ENCODE results near the gene SEC24B.
"Not testable (repeated sequence)": the region's sequence is repeated elsewhere in the genome, so short reads cannot be mapped to it uniquely, and the experiment has no call there.

The SEC24B gene

DNA sequence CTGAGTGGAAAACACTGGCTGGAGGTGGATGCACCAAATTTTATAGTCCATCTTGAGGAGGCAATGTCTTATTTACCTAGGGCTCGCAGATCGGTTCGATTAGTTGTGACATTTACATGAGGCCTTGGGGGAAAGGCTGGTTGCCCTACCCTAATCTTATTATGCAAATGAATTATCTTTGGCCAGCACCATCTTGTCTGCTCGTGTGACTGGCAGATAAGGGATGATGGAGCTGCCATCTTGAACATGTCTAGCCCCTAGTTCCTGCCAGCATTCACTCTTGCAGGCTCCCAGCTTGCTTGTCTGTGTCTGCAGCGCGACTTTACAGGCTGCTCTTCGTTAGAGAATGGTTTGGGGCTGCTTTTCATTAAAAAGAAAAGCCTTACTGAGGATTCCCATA is 61.9 kb downstream of the SEC24B start:
- in situ Hi-C loops (cut with MboI; ENCODE audit: low sequenced_read_pairs): no loop called here

DNA sequence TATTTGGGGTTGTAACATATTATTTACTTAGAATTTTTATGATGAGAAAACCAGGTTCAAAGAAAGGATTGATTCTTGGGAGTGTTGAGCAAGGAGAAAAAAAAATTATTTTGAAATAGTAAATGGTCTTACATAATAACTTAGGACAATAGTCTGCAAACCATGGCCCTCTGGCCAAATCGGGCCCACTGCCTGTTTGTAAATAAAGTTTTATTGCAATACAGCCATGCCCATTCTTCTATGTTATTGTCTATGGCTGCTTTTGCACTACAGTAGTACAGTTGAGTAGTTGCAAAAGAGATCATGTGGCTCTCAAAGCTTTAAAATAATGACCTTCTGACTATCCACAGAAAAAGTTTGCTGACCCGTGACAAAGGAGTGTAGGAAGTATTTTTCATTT is 63.3 kb downstream of the SEC24B start:
- in situ Hi-C loops (cut with MboI; ENCODE audit: low sequenced_read_pairs): no loop called here

DNA sequence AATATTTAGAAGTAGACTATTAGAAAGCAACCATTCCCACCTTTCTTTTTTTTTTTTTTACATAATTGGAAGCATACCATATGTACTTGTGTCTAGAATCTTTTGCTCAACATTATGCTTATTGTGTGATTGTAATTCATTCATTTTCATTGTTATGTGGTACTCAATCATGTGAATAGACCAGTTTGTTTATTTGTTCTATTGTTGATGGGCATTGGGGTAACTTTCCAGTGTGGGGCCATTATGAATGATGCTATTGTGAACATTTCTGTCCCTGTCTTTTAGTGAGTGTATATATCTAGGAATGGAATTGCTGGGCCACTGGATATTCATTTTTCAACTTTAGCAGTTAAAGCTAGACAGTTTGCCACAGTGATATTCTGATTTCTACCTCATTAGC is 63.9 kb downstream of the SEC24B start:
- in situ Hi-C loops (cut with MboI; ENCODE audit: low sequenced_read_pairs): no loop called here

DNA sequence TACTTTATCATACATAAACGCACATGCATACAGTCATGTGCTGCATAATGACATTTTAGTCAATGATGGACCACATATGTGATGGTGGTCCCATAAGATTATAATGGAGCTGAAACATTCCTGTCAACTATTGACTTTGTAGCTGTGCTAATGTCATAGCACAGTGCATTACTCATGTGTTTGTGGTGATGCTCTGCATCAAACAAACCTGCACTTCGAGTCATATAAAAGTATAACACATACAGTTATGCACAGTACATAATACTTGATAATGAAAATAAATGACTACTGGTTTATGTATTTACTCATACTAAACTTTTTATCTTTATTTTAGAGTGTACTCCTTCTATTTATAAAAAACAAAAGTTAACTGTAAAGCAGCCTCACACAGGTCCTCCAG is 65.9 kb downstream of the SEC24B start:
- in situ Hi-C loops (cut with MboI; ENCODE audit: low sequenced_read_pairs): no loop called here

DNA sequence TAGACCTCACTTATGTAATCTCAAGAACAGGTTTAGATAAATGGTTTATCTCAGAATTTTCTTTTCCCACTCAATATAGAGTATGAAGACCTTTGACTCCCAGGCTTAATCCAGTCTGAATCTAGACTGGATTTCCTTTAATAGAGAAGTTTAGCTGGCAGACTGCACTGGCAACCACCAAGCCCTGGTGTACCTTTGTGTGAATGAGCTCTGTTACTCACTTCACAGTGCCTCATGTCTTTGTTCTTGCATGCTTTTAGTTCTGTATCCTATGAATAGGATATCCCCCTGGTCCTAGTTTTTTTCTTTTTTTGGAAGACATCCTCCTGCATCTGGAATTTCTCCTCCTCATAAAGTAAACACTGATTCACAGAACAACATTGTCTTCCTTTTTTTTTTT is 73.3 kb downstream of the SEC24B start:
- in situ Hi-C loops (cut with MboI; ENCODE audit: low sequenced_read_pairs): no loop called here

DNA sequence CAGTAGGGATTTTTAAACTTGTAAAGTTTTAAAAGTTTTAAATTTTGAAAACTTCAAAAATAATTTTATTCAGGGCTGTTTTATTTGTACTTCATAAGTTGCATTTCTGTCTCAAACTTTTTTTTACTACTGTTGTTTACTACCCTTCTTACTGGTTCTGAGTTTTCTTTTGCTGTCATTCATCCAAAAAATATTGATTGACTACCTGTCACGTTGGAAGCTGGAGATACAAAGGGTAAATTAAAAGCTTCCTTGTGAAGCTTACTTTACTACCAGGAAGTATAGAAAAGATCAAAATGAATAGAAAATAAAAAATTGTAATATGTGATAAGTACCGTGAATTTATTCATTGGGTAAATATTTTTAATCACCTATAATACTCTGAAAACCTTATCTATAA is 77.1 kb downstream of the SEC24B start:
- in situ Hi-C loops (cut with MboI; ENCODE audit: low sequenced_read_pairs): no loop called here

DNA sequence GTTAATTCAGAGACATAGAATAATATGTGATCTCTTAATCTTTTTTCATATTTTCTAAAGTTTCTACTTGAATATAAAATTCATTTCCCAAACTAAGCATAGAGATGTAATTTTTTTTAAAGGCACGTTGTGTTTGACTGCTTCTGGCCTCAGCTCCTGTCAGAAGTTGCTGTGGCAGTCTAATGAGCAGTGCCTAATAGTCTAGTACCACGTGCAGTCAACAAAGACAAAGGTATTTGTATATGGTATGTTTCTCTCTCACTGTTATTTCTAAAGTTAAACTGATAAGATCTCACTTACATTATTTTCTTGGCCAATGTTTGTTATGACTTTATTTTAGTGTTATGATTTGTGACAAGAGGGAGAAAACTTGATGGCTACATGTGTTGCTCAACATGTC is 77.8 kb downstream of the SEC24B start:
- in situ Hi-C loops (cut with MboI; ENCODE audit: low sequenced_read_pairs): no loop called here

DNA sequence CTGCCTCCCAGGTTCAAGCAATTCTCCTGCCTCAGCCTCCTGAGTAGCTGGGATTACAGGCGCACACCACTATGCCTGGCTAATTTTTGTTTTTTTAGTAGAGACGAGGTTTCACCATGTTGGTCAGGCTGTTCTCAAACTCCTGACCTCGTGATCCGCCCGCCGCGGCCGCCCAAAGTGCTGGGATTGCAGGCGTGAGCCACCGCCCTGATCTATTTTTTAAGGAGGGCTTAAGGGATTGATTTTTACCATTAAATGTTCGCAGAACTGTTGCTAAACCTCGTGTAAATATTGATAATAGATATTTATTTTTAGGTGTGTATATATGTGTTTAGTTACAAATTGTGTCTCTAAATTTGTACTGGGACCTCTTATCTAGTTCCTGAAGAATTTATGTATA is 79.8 kb downstream of the SEC24B start:
- in situ Hi-C loops (cut with MboI; ENCODE audit: low sequenced_read_pairs): not testable (repeated sequence)

DNA sequence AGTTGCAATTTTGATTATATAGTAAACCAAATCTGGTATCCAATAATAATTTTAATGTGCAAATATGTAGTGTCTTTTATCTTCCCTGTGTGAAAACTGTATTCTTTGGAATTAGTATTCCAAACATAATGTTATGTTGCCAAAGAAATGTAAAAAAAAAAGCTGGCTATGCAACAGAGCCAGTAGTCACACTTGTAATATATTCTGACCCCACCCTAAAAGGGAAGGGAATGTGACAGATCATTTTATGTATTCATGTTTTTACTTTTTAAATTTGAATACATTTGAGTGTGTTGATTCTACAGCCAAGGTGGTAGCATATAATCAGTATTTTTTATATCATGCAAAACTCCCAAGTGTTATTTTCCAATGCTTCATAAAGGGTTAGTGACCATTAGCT is 98.6 kb downstream of the SEC24B start:
- in situ Hi-C loops (cut with MboI; ENCODE audit: low sequenced_read_pairs): no loop called here

DNA sequence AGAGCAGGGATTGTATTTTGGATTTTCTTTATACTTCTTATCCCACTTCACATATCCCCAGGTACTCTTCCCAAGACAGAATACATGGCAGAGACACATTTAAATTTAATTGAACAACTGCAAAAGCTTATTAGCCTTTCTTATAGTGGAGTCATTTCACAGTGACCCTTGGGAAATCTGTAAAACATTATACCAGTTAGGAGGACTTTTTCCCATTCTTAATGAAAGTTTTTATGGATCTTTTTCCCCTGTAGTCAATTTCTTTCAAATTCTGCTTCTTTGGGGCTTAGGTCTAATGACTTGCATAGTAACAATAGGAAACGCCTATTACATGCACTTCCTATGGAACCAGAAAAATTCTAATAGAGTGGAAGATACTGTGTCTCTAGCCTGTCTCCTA is 111.8 kb downstream of the SEC24B start:
- in situ Hi-C loops (cut with MboI; ENCODE audit: low sequenced_read_pairs): no loop called here

DNA sequence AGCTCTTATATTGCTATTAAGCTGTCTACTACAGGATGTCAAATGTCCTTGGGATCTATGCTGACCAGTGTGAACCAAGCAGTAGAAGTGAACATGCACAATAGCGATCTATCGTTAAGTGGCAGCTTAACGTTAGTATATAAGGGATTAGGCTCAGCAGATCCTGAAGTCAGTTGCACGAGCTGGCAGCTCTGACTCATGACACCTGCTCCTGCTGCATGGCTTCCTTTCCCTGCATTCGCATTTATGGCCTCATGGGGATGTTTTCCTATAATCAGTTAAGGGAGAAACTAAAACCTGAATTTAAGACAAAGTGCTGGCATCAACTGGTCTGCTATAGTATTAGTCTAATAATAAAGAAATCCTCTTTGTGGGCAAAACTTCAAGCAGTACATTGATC is 113.8 kb downstream of the SEC24B start:
- in situ Hi-C loops (cut with MboI; ENCODE audit: low sequenced_read_pairs): no loop called here

DNA sequence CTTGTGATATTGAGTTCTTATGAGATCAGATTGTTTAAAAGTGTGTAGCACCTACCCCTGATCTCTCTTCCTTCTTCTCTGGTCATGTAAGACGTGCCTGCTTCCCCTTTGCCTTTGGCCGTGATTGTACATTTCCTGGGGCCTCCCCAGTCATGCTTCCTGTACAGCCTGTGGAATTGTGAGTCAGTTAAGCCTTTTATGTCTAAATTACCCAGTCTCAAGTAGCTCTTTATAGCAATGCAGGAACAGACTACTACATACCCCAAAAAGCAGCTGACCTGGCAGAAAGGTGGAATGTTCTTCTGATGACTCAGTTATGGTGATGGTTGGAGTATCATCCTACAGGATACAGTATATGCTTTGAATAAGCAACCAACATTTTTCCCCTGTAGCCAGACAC is 115.0 kb downstream of the SEC24B start:
- in situ Hi-C loops (cut with MboI; ENCODE audit: low sequenced_read_pairs): no loop called here

DNA sequence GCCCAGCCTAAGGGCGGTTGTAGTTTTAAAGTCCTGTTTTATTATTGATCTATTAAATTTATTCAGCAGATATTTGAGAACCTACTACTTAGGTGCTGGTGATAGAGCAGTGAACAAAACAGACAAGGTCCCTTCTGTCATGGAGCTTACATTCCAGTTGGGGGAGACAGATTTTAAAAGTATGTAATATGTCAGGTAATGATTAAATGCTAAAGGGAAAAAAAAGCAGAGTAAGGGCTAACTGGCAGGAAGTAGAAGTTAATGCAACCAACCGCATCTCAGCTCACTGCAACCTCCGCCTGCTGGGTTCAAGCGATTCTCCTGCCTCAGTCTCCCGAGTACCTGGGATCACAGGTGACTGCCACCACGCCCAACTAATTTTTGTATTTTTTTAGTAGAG is 118.6 kb downstream of the SEC24B start:
- in situ Hi-C loops (cut with MboI; ENCODE audit: low sequenced_read_pairs): no loop called here

DNA sequence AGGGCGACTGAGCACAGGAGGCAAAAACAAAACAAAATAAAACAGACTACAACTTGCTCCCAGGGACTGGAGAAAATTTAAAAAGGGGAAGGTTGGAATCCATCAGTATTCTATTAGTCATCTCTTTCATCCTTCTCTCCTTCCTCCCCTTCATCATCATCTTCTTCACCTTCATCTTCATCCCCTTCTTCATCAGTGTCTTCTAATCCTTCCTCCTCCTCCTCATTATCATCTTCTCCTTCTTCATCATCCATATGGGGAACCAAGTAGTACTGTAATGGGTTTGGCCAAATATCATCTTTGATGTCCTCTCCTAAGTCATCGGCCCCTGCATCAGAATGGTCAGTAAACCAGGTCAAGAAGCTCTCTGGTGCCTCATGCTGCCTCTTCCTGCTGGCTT is 119.5 kb downstream of the SEC24B start:
- in situ Hi-C loops (cut with MboI; ENCODE audit: low sequenced_read_pairs): no loop called here

DNA sequence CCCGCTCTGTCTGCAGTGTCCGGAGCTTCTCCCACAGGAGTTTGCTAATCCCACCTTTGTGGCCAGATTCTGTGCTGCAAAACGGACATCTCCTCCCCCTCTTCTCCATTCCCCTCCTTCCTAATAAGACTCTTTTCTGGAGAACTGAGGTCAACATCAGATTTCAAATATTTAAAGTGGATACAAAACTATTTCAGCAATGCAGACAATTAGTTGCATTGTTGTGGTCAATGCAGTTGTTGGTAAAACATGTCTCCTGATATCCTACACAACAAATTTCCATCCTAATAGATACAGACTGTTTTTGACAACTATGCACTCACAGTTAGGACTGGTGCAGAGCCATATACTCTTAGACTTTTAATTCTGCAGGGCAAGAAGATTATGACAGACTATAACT is 121.4 kb downstream of the SEC24B start:
- in situ Hi-C loops (cut with MboI; ENCODE audit: low sequenced_read_pairs): no loop called here

DNA sequence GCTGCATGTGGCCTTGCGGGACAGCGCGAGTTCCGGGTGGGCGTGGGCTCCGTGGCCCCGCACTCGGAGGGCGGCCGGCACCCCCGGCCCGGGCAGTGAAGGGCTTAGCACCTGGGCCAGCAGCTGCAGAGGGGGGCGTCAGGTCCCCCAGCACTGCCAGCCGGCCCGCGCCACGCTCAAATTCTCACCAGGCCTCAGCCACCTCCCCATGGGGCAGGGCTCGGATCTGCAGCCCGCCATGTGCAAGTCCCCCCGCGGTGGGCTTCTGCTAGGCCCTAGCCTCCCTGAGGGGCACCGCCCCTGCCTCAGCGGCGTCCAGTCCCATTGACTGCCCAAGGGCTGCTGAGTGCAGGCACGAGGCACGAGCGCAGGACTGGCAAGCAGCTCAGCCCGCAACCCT is 123.8 kb downstream of the SEC24B start:
- in situ Hi-C loops (cut with MboI; ENCODE audit: low sequenced_read_pairs): no loop called here

DNA sequence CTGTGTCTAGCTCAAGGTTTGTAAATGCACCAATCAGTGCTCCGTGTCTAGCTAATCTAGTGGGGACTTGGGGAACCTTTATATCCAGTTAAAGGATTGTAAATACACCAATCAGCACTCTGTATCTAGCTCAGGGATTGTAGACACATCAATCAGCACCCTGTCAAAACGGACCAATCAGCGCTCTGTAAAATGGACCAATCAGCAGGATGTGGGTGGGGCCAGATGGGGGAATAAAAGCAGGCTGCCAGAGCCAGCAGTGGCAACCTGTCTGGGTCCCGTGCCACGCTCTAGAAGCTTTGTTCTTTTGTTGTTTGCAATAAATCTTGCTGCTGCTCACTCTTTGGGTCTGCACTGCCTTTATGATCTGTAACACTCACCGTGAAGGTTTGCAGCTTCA is 124.5 kb downstream of the SEC24B start:
- in situ Hi-C loops (cut with MboI; ENCODE audit: low sequenced_read_pairs): not testable (repeated sequence)

DNA sequence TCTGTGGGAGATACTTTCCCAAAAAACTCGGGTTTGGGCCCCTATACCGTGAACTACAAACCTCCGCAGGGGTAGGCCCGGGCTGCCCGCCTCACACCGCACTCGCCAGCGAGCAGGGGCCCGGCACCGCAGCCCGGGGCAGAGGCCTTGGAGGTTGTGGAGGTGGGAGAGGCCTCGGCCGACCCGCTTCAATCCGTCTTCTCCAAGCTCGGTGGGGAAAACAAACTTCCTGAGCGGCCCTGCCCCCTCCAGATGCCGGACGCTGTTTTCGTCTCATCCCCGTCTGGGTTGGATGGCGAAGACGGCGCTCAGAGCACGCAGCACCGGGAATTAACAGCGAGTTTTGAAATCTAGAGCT is 126.0 kb downstream of the SEC24B start:
- in situ Hi-C loops (cut with MboI; ENCODE audit: low sequenced_read_pairs): no loop called here

DNA sequence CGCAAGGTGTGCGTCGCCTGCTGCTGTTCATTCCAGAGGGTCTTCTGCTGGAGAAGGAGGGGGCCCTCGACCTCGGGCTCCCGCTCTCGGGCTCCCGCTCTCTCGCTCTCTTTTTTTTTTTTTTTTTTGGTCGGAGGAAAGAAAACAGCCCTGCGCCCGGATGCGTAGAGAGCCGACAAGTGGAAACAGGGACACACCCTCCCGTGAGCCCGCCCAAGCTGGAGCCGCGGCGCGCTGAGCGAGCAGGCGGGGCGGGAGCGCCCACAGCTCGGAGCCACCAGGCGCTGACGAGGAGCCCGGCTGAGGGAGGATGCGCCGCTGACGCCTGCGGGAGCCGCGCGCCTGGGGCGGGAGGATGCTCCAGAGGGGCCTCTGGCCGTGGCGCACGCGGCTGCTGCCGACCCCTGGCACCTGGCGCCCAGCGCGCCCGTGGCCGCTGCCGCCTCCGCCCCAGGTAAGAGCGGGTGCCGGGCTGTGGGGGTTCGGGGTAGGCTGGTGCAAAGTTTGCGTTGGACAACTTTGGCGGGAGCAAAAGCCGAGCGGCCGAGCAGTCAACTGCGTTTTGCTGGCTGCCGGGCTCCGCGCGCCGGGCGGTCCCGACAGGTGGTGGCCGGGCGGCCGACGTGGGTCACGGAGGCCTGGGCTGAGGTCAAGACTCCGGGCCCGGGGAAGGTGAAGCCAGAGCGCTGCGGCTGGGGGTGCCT is 126.5 kb downstream of the SEC24B start, which contains the start of gene MCUB:
Gene MCUB, plus strand, starts transcription at position 264 of the 704 bp plus-strand sequence. Its CDS starts 92 bp downstream, at position 356.
- in situ Hi-C loops (cut with MboI; ENCODE audit: low sequenced_read_pairs): no loop called here

DNA sequence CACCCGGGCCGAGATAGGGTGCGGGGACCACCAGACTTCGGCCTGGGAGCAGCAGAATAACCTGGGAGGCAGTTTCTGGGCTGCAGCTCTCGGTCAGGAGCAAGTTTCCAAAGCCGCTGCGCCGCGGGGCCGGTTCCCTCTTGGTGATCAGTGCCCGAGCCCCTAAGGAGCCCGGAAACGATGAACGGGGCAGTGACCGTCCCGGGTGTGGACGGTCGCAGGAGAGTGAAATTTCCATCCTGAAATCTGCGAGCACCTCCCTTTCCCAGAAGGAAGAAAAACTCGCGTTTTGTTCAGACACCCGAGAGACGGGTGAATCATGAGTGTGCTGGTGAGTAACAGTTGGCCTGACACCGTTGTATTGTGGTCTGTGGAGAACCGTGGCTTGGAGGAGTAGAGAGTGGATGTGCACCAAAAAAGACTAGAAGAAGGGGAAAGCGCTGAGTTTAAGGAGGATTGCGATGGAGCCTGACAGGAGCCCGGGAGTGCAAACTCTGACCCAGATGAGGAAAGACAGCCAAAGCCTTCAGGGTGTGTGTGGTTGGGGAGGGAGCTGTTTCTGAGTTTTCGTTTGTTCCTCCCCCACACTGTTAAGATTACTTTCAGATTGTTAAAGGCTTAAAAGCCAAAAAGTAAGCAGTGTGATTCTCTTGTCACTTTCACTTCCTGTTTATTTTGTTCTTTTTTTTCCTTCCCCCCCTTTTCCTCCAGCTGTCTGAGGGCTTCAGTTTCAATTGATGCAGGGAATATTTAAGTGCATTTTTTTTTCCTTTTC is 127.3 kb downstream of the SEC24B start:
- in situ Hi-C loops (cut with MboI; ENCODE audit: low sequenced_read_pairs): no loop called here

DNA sequence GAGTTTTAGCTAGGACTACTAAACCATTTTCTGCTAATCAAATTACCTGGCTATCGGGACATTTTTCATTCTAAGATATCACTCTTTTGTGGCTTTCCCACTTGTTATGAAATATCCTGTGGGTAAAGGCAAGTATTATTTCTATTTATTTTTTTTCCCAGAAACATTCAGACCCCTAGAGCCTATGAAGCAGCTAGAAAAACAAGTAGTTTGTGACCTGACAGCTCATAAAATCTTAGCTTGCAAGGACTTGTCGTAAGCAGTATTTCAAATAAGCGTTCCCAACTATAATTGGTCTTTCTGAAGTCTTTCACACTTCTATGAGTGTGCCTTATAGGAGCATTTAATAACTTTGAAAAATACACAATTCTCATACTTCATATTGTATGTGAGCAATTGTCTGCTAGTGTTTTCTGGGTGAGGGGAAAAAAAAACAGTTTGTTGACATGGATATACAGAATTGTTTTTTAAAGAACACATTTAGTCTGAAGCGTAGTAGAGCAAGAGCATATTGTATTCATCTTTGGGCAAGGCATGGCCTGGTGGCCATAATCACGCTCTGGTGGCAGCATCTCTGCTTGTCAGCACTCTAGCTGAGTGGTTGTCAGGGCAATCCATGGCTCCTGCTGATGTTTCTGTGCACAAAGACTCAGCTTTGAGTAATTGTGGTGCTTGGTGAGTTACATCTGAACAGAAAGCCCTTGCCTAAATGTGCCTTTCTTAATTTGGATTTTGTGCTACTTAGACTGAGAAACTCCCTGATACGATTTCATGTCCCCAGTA is 129.0 kb downstream of the SEC24B start:
- in situ Hi-C loops (cut with MboI; ENCODE audit: low sequenced_read_pairs): no loop called here

DNA sequence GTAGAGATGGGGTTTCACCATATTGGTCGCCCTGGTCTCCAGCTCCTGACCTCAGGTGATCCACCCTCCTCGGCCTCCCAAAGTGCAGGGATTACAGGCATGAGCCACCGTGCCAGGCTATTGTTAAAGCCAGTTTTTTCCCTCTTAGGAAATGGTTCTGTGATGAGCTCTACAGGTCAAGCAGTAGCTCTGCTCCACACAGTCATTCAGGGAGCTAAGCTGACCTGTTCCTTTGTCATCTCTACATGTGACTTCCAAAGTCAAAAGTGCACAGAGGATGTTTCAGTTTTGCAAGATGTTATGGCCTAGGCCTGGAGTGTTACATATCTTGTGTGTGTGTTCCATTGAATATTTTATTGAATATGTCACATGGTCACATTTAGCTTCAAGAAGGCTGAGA is 137.9 kb downstream of the SEC24B start:
- in situ Hi-C loops (cut with MboI; ENCODE audit: low sequenced_read_pairs): no loop called here

Measured in HL-60/S4 treated with retinoic acid at 250 ng/mL for 4 days and 3 days (cell line).